Transverse colon (tissue), 4 donors: ENCODE results near the gene ARSD. TPM values are rescaled to one million over a fixed set of nuclear protein-coding genes. Genes with fewer than 3 reads are reported as not detected.
"Not testable (repeated sequence)": the region's sequence is repeated elsewhere in the genome, so short reads cannot be mapped to it uniquely, and the experiment has no call there.

Experiments used
- DNase-seq: peaks from one replicate; pipeline ENCODE4 v3.0.0-alpha.2; 2019
- H3K27ac ChIP-seq, 4 donors: fragments of 200-600 bp; sonication (generic); 2 replicates each; pipeline ENCODE4 v1.5.1; 2016 to 2018; ENCODE audit warnings: inconsistent platforms in 4 of 4
- H3K27me3 ChIP-seq: fragments of 200-600 bp; sonication (generic); 2 replicates; pipeline ENCODE4 v1.5.1; 2017; ENCODE audit warnings: inconsistent platforms
- H3K36me3 ChIP-seq, 4 donors: fragments of 200-600 bp; sonication (generic); 2 replicates each; pipeline ENCODE4 v1.5.1; 2017 to 2019; ENCODE audit warnings: inconsistent platforms in 4 of 4
- H3K4me1 ChIP-seq, 4 donors: fragments of 200-600 bp; sonication (generic); 2 replicates each; pipeline ENCODE4 v1.5.1; 2017 to 2020; ENCODE audit warnings: inconsistent platforms in 4 of 4
- H3K4me3 ChIP-seq, 4 donors: fragments of 200-600 bp; sonication (generic); 1 replicate in 1 of 4; 2 replicates in 3 of 4; pipeline versions ENCODE4 v1.5.1 to v1.6.1; 2017 to 2019; ENCODE audit warnings: inconsistent platforms in 4 of 4
- H3K9me3 ChIP-seq, 2 donors: fragments of 200-600 bp; sonication (generic); 2 replicates each; pipeline ENCODE4 v1.5.1; 2017 to 2019; ENCODE audit warnings: inconsistent platforms in 2 of 2
- CTCF ChIP-seq, 5 experiments: fragments of 200-600 bp in 3 of 5; fragments of 450-650 bp in 2 of 5; sonication (generic) in 3 of 5; IDR thresholded peaks; 1 replicate in 2 of 5; 2 replicates in 3 of 5; pipeline ENCODE4 v1.5.1; 2016 to 2017; ENCODE audit warnings: antibody characterized with exemption in 5 of 5, inconsistent platforms in 3 of 5, mild to moderate bottlenecking in 2 of 5, moderate library complexity in 1 of 5
- EP300 ChIP-seq: sonication (generic); formaldehyde crosslinking; IDR thresholded peaks from one replicate; pipeline ENCODE4 v1.6.1; 2017; ENCODE audit warnings: antibody characterized with exemption, low read depth
- POLR2A ChIP-seq: fragments of 450-650 bp; IDR thresholded peaks from one replicate; pipeline ENCODE4 v1.6.1; 2016; ENCODE audit warnings: antibody characterized with exemption, mild to moderate bottlenecking, moderate library complexity
- POLR2AphosphoS5 ChIP-seq, 3 donors: sonication (generic); formaldehyde crosslinking; IDR thresholded peaks; one replicate each; pipeline ENCODE4 v1.6.1; 2016; ENCODE audit warnings: antibody characterized with exemption in 3 of 3
- WGBS, 2 donors: methylation state at CpG; one replicate each; pipeline ENCODE4 v1.1.5; 2018; ENCODE audit warnings: low coverage in 1 of 2; 5-methylcytosine and 5-hydroxymethylcytosine counted together
- in situ Hi-C, 4 donors: fragments of 200-750 bp; cut with MboI; loops; one replicate each; pipeline versions ENCODE4 v1.15.0 to v1.15.1; 2017; ENCODE audit warnings: low sequenced_read_pairs in 3 of 4, low pct_ligation_motif_present in 1 of 4, low pct_unique_long_range_greater_than_20kb in 1 of 4
- intact Hi-C: fragments of 100-400 bp; cut with DNase I; formaldehyde crosslinking; loops from one replicate; pipeline ENCODE4 v1.15.1; 2023; ENCODE audit warnings: low total_unique reads
- total RNA-seq, 4 donors: library from RNA; depleted of rRNA; stranded (reverse); fragments of >200 nt; gene quantifications; one replicate each; pipeline ENCODE4 v1.1.0, GENCODE V29; 2016

The ARSD gene
- total RNA-seq, 4 donors from 2014 or later: 47.1 to 65.4 (median 58.6) TPM

DNA sequence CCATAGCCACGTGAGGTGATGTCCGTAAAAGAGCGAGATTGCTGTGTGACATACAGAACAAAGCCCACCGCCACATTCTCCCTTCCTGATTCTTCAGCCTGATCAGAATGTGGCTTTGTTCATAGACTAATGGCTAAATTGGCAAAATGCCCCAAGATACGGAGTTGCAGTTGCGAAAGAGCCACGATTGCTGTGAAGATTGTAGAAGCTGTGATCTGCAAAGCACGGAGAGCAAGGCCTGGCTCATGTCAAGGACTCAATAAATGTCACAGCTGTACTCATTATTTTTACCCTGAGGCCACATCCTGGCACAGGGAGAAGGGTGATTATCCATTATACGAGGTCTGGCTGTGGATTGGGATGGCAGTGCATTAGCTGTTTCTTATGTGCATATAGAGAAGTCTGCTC is 34.2 kb downstream of the ARSD start:
- Histone ChIP-seq H3K4me1 (peaks cover 8 to 30% (median 13%) of the 10 kb centered on the region in 4 donors), H3K27me3 (no peaks in the 10 kb centered on the region), H3K36me3 (no peaks in the 10 kb centered on the region), H3K9me3 (no peaks in the 10 kb centered on the region), H3K27ac (peak overlapping the region; percentile 16 to 71 (median 44)), H3K4me3 (no peak overlapping the region)
- WGBS, 2 donors: 23% methylated on average over 9 of the region's 9 CpGs; no CpG with 5 or more reads in 1 of the 2 donors
- in situ Hi-C loops (no loop called here), intact Hi-C loops (no loop called here)
- DNase-seq: peak; percentile 61
- TF ChIP-seq POLR2A (no peak), POLR2AphosphoS5 (IDR thresholded peaks at IDR 0.05) (peak; percentile 52 to 81 (median 71))

DNA sequence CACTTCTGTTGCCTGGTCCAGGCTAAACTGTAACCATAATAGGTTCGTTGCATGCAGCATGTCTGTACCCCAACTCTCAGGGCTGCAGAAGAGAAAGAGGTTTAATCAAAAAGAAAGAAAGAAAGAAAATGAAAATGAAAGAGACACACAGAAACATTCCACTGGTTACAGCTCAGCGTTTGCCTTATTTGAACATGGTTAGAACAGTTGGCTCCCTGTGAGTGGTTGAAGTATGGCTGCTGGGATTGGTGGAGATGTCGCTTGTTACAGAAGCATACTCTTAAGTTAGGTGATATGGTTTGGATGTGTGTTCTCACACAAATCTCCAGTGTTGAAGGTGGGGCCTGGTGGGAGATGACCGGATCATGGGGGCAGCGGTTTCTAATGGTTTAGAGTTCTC is 36.3 kb downstream of the ARSD start:
- no peak for DNase-seq
- in situ Hi-C loops: no loop called here
- Histone ChIP-seq H3K4me3 (no peak overlapping the region), H3K36me3 (no peaks in the 10 kb centered on the region), H3K4me1 (peaks cover 8 to 26% (median 14%) of the 10 kb centered on the region in 4 donors), H3K9me3 (no peaks in the 10 kb centered on the region), H3K27me3 (no peaks in the 10 kb centered on the region), H3K27ac (no peak overlapping the region)
- intact Hi-C loops: no loop called here
- TF ChIP-seq POLR2AphosphoS5 (IDR thresholded peaks at IDR 0.05) (no peak), EP300 (no peak), CTCF (IDR thresholded peaks at IDR 0.05) (no peak), POLR2A (no peak)
- WGBS, 2 donors: 85% methylated on average over 5 of the region's 5 CpGs; no CpG with 5 or more reads in 1 of the 2 donors

DNA sequence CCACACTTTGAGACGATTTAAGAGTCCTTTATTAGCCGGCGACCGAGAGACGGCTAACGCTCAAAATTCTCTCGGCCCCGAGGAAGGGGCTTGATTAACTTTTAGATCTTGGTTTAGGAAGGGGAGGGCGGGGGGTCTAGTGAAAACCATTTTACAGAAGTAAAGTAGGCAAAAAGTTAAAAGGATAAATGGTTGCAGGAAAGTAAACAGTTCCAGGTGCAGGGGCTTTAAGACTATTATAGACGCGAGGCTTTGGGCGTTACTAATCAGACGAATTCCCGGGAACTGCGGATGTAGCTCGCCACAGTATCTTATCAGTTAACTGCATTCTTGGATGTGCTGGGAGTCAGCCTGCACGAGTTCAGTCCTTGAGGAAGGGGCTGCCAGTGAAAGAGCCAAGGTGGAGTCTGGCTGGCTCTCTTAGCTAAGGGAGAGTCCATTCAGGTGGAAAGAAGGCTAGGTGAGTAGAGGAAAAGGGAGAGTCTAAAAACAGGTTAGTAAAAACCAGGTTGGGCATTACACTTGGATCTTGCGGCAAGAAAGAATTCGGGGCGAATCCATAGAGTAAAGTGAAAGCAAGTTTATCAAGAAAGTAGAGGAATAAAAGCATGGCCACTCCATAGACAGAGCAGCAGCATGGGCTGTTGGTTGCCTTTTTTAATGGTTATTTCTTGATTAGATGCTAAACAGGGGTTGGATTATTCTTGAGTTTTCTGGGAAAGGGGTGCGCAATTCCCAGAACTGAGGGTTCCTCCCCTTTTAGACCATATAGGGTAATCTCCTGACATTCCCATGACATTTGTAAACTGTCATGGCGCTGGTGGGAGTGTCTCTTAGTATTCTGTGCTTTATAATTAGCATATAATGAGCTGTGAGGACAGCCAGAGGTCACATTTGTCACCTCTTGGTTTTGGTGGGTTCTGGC is 38.3 kb downstream of the ARSD start:
- Histone ChIP-seq H3K4me1 (peaks cover 8 to 16% (median 12%) of the 10 kb centered on the region in 4 donors), H3K27ac (peak overlapping the region in 2 of 4 donors; percentile 51 to 66)
- in situ Hi-C loops, H3K27me3 ChIP-seq, H3K4me3 ChIP-seq, H3K9me3 ChIP-seq, intact Hi-C loops, DNase-seq, H3K36me3 ChIP-seq: not testable (repeated sequence)
- WGBS, 2 donors: 52% methylated on average over 20 of the region's 22 CpGs; no CpG with 5 or more reads in 1 of the 2 donors

DNA sequence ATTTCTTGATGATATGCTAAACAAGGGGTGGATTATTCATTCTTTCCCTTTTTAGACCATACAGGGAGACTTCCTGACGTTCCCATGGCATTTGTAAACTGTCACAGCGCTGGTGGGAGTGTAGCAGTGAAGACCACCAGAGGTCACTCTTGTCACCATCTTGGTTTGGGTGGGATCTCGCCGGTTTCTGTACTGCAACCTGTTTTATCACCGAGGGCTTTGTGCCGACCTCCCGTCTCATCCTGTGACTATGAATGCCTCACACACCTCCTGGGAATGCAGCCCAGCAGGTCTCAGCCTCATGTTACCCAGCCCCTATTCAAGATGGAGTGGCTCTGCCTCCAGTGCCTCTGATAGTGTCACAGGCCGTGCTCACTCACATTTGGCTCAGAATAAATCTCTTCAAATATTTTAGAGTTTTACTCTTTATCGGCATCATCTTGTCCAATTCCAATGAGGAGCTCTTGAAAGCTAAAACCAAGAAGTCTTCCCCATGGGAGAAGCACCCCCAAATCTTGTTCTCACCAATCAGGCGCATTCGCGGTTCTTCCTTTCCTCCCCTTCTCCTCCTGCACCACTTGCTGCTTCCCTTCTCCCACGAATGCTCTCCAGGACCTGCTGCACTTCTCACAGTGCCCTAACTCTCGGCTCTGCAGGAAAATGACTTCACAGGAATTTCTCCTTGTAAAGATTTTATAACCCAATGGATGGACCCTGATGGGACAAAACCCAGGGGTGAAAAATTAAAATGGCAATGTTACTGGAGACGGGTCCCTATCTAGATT is 39.2 kb downstream of the ARSD start:
- in situ Hi-C loops, intact Hi-C loops, H3K9me3 ChIP-seq, H3K36me3 ChIP-seq, H3K27me3 ChIP-seq: not testable (repeated sequence)
- H3K27ac ChIP-seq: peak overlapping the region in 3 of 4 donors; percentile 43 to 66 (median 51)
- H3K4me3 ChIP-seq: peak overlapping the region in 3 of 4 donors; percentile 20 to 47 (median 23)
- TF ChIP-seq CTCF (IDR thresholded peaks at IDR 0.05): peak in 1 of 5 experiments; percentile 9
- H3K4me1 ChIP-seq: peaks cover 4 to 12% (median 8%) of the 10 kb centered on the region in 4 donors
- WGBS, 2 donors: 0 to 35% methylated on average over 1 to 15 of the region's 15 CpGs
- peak; percentile 29 for DNase-seq

DNA sequence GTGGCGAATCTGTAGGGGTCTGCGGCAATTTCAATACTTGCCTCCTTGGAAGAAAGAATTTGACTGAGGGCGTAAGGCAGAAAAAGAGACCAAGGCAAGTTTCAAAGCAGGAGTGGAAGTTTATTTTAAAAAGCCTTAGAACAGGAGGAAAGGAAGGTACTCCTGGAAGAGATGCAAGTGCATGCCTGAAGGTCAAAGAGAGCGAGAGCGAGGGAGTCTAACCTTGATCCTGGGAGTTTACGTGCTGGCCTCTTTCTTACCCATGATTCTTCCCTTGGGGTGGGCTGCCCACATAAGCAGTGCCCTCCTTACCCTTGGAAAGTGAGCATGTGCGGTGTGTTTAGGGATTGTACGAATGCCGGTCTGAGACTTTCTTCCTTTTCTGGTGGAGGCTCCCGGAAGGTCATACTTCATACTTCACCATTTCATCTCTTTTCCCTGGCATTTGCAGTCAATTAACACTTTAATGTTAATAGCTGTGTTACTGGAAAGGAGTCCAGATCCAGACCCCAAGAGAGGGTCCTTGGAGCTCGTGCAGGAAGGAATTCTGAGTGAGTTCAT is 40.0 kb downstream of the ARSD start:
- no peak for DNase-seq
- in situ Hi-C loops: no loop called here
- peak overlapping the region in 3 of 4 donors; percentile 43 to 66 (median 51) for H3K27ac ChIP-seq

More for the DNA sequence above, 40.0 kb downstream of the ARSD start:
- Histone ChIP-seq H3K4me3 (peak overlapping the region; percentile 5 to 47 (median 22)), H3K36me3 (no peaks in the 10 kb centered on the region), H3K27me3 (no peaks in the 10 kb centered on the region), H3K4me1 (peaks cover 0 to 9% (median 4%) of the 10 kb centered on the region in 4 donors), H3K9me3 (no peaks in the 10 kb centered on the region)
- intact Hi-C loops: no loop called here
- 64% methylated on average over 11 of the region's 11 CpGs; no CpG with 5 or more reads in 1 of the 2 donors for WGBS, 2 donors
- TF ChIP-seq EP300 (no peak), CTCF (IDR thresholded peaks at IDR 0.05) (no peak), POLR2A (no peak), POLR2AphosphoS5 (IDR thresholded peaks at IDR 0.05) (no peak)
